MM.1S (cell line): ENCODE results near the gene MTFR2.

Source experiments
- EZH2phosphoT487 ChIP-seq: fragments of 300-600 bp; sonication (generic); IDR thresholded peaks from 2 replicates; pipeline ENCODE4 v1.6.1; 2018; ENCODE audit warnings: antibody characterized with exemption, low read length
- TF ChIP-seq, protein P1 (sequence below): fragments of 300-600 bp; sonication (generic); IDR thresholded peaks from 2 replicates; pipeline ENCODE4 v1.5.1; 2016; ENCODE audit warnings: antibody characterized with exemption, low read length, mixed read lengths

DNA sequence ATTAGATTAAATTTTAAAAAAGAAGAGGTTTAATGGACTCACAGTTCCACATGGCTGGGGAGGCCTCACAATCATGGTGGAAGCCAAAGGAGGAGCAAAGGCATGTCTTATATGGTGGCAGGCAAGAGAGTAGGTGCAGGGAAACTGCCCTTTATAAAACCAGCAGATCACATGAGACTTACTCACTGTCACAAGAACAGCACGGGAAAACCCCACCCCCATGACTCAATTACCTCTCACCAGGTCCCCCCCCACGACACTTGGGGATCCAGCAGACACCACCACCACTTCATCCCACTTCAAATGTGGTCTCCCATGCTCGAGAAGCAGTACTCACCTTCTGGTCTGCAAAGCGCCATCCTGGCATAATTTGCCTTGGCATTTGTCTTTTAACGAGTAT is 24.6 kb downstream of the MTFR2 start:
- no peak for TF ChIP-seq EZH2phosphoT487
- TF ChIP-seq, protein P1, sequence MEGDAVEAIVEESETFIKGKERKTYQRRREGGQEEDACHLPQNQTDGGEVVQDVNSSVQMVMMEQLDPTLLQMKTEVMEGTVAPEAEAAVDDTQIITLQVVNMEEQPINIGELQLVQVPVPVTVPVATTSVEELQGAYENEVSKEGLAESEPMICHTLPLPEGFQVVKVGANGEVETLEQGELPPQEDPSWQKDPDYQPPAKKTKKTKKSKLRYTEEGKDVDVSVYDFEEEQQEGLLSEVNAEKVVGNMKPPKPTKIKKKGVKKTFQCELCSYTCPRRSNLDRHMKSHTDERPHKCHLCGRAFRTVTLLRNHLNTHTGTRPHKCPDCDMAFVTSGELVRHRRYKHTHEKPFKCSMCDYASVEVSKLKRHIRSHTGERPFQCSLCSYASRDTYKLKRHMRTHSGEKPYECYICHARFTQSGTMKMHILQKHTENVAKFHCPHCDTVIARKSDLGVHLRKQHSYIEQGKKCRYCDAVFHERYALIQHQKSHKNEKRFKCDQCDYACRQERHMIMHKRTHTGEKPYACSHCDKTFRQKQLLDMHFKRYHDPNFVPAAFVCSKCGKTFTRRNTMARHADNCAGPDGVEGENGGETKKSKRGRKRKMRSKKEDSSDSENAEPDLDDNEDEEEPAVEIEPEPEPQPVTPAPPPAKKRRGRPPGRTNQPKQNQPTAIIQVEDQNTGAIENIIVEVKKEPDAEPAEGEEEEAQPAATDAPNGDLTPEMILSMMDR, result no peak
